Suppressor macrophage (primary cell): Measurements from ENCODE around the gene OTOF.

Experiments used
- DNase-seq, 4 experiments: peaks; one replicate each; pipeline ENCODE4 v3.0.0-alpha.2; 2020 to 2022

Gene OTOF

GRCh38 chr2:26464390-26465265 lies 13.3 kb downstream of the OTOF start:
- DNase-seq = no peak

- DNase-seq = no peak
Observed at GRCh38 chr2:26463244-26464192, 14.4 kb downstream of the OTOF start.

GRCh38 chr2:26462511-26463243 lies 15.2 kb downstream of the OTOF start:
- DNase-seq = peak; percentile 42 to 71 (median 55)

- no peak for DNase-seq
Observed at GRCh38 chr2:26462100-26462499, 15.8 kb downstream of the OTOF start.

GRCh38 chr2:26461601-26462023 lies 16.3 kb downstream of the OTOF start:
- DNase-seq = no peak

- DNase-seq = no peak
Observed at GRCh38 chr2:26460613-26461031, 17.3 kb downstream of the OTOF start.

- no peak for DNase-seq
Observed at GRCh38 chr2:26459991-26460612, 17.8 kb downstream of the OTOF start.

GRCh38 chr2:26458365-26459042 lies 19.4 kb downstream of the OTOF start:
- no peak for DNase-seq

GRCh38 chr2:26457695-26458364 lies 20.1 kb downstream of the OTOF start:
- DNase-seq = no peak

GRCh38 chr2:26457251-26457666 lies 20.7 kb downstream of the OTOF start:
- no peak for DNase-seq

GRCh38 chr2:26456440-26457250 lies 21.3 kb downstream of the OTOF start:
- DNase-seq = peak; percentile 50 to 70 (median 66)

GRCh38 chr2:26455670-26456439 lies 22.1 kb downstream of the OTOF start:
- peak; percentile 68 to 79 (median 74) for DNase-seq

GRCh38 chr2:26455037-26455669 lies 22.8 kb downstream of the OTOF start:
- DNase-seq = no peak

- DNase-seq = no peak
Observed at GRCh38 chr2:26454561-26455001, 23.3 kb downstream of the OTOF start.

- DNase-seq = no peak
Observed at GRCh38 chr2:26453421-26454329, 24.2 kb downstream of the OTOF start.

- DNase-seq = no peak
Observed at GRCh38 chr2:26451700-26452099, 26.2 kb downstream of the OTOF start.

GRCh38 chr2:26450031-26450635 lies 27.8 kb downstream of the OTOF start:
- no peak for DNase-seq
